ENCODE data around the gene LRP4. TPM values are rescaled to one million over a fixed set of nuclear protein-coding genes. Genes with fewer than 3 reads are reported as not detected.

The LRP4 gene
- total and polyA plus RNA-seq, 2 of the 13 experiments (the other 11 are each of a cell fraction or from before 2014, with no cell fraction given): 4.7 to 13.3 TPM

- TF ChIP-seq HIVEP1 (CRISPR knock-in tag; IDR thresholded peaks at IDR 0.05): peak; percentile 79
- no peak for TF ChIP-seq TOE1 (CRISPR knock-in tag; IDR thresholded peaks at IDR 0.05)
- TF ChIP-seq ATRX (CRISPR knock-in tag; IDR thresholded peaks at IDR 0.05; ENCODE audit: borderline replicate concordance): no peak
- no peak for TF ChIP-seq FOSL1 (CRISPR knock-in tag; IDR thresholded peaks at IDR 0.05; ENCODE audit: borderline replicate concordance)
- peak; percentile 74 for TF ChIP-seq GABPB1 (CRISPR knock-in tag; IDR thresholded peaks at IDR 0.05)
- no peak for TF ChIP-seq ZEB1 (IDR thresholded peaks at IDR 0.05; ENCODE audit: insufficient replicate concordance, low read depth)
- no peak for TF ChIP-seq ZNF274 (CRISPR knock-in tag; IDR thresholded peaks at IDR 0.05)
- TF ChIP-seq KAT7 (CRISPR knock-in tag; IDR thresholded peaks at IDR 0.05; ENCODE audit: borderline replicate concordance): peak; percentile 88; the same call in 1 of the 2 replicates
- TF ChIP-seq, protein P1, sequence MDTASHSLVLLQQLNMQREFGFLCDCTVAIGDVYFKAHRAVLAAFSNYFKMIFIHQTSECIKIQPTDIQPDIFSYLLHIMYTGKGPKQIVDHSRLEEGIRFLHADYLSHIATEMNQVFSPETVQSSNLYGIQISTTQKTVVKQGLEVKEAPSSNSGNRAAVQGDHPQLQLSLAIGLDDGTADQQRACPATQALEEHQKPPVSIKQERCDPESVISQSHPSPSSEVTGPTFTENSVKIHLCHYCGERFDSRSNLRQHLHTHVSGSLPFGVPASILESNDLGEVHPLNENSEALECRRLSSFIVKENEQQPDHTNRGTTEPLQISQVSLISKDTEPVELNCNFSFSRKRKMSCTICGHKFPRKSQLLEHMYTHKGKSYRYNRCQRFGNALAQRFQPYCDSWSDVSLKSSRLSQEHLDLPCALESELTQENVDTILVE (CRISPR knock-in tag; IDR thresholded peaks at IDR 0.05): peak; percentile 77
- TF ChIP-seq ZSCAN22 (CRISPR knock-in tag; IDR thresholded peaks at IDR 0.05): no peak
- TF ChIP-seq BORCS8-MEF2B (CRISPR knock-in tag; IDR thresholded peaks at IDR 0.05): peak; percentile 55; the same call in 1 of the 2 replicates
- TF ChIP-seq USF2 (IDR thresholded peaks at IDR 0.05; ENCODE audit: low read depth, low read length): no peak
- TF ChIP-seq USF2 (CRISPR knock-in tag; IDR thresholded peaks at IDR 0.05; ENCODE audit: borderline replicate concordance): no peak
- TF ChIP-seq RBAK (CRISPR knock-in tag; IDR thresholded peaks at IDR 0.05): no peak
- TF ChIP-seq ZFP82 (CRISPR knock-in tag; IDR thresholded peaks at IDR 0.05; ENCODE audit: borderline replicate concordance): no peak
- TF ChIP-seq, protein P2, sequence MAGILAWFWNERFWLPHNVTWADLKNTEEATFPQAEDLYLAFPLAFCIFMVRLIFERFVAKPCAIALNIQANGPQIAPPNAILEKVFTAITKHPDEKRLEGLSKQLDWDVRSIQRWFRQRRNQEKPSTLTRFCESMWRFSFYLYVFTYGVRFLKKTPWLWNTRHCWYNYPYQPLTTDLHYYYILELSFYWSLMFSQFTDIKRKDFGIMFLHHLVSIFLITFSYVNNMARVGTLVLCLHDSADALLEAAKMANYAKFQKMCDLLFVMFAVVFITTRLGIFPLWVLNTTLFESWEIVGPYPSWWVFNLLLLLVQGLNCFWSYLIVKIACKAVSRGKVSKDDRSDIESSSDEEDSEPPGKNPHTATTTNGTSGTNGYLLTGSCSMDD (CRISPR knock-in tag; IDR thresholded peaks at IDR 0.05): no peak
- TF ChIP-seq, protein P3, sequence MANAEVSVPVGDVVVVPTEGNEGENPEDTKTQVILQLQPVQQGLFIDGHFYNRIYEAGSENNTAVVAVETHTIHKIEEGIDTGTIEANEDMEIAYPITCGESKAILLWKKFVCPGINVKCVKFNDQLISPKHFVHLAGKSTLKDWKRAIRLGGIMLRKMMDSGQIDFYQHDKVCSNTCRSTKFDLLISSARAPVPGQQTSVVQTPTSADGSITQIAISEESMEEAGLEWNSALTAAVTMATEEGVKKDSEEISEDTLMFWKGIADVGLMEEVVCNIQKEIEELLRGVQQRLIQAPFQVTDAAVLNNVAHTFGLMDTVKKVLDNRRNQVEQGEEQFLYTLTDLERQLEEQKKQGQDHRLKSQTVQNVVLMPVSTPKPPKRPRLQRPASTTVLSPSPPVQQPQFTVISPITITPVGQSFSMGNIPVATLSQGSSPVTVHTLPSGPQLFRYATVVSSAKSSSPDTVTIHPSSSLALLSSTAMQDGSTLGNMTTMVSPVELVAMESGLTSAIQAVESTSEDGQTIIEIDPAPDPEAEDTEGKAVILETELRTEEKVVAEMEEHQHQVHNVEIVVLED (CRISPR knock-in tag; IDR thresholded peaks at IDR 0.05; ENCODE audit: borderline replicate concordance): peak; percentile 65; the same call in 1 of the 2 replicates
- TF ChIP-seq REPIN1 (CRISPR knock-in tag; IDR thresholded peaks at IDR 0.05; ENCODE audit: borderline replicate concordance, low read depth): peak; percentile 79; the same call in 1 of the 2 replicates
- TF ChIP-seq ZNF562 (CRISPR knock-in tag; IDR thresholded peaks at IDR 0.05; ENCODE audit: borderline replicate concordance): no peak
- TF ChIP-seq ZFAT (CRISPR knock-in tag; conservative IDR thresholded peaks at IDR 0.05): no peak
- no peak for TF ChIP-seq ZFP41 (CRISPR knock-in tag; IDR thresholded peaks at IDR 0.05; ENCODE audit: borderline replicate concordance)
Measured at GRCh38 chr11:46826310-46827044, 91.9 kb downstream of the LRP4 start (continued).

Data from HepG2 (cell line).